GM12891 (cell line): ENCODE measurements around the gene ERVK3-1.

Source experiments
- PAX5 ChIP-seq: IDR thresholded peaks from 2 replicates; pipeline ENCODE4 v1.6.1; 2011; ENCODE audit warnings: low read length, moderate library complexity, mild to moderate bottlenecking; ENCODE audit not compliant: insufficient read depth, severe bottlenecking
- POLR2A ChIP-seq: IDR thresholded peaks from 2 replicates; pipeline ENCODE4 v1.6.1; 2011; ENCODE audit warnings: low read depth, low read length, control low read depth
- POLR2AphosphoS5 ChIP-seq: IDR thresholded peaks from 2 replicates; pipeline ENCODE4 v1.6.1; 2011; ENCODE audit warnings: low read depth, low read length, control low read depth
- SPI1 ChIP-seq: IDR thresholded peaks from 2 replicates; pipeline ENCODE4 v1.6.1; 2011; ENCODE audit warnings: low read depth, low read length, control low read depth
- TAF1 ChIP-seq: IDR thresholded peaks from 2 replicates; pipeline ENCODE4 v1.6.1; 2011; ENCODE audit warnings: low read depth, low read length, control low read depth

DNA sequence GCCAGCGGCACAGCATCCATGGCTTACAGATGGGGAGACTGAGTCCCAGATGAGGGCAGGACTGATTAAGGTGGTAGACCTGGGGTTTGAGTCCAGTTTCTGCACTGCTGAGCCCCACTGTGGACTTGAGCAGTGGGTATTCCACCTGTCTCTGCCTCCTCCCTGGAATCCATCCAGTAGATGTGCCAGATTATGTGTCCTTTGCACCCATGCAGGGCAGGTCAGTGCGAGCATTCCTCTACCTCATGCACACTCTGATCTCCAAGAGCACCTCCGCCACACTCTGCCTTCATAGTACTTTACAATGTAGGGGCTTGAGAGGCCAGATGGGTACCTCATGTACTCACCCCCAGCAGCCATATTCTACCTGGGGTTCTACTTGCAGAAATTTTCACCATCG is 31.6 kb downstream of the ERVK3-1 start:
- no peak for TF ChIP-seq POLR2A
- TF ChIP-seq TAF1 = no peak
- TF ChIP-seq POLR2AphosphoS5 = no peak
- TF ChIP-seq PAX5 = no peak
- TF ChIP-seq SPI1 = no peak
